ENCODE results near the gene TENT5A. TPM values are rescaled to one million over a fixed set of nuclear protein-coding genes. Genes with fewer than 3 reads are reported as not detected.

TENT5A gene
- total RNA-seq = 8.1 and 8.4 TPM in 2 replicates

GRCh38 chr6:81752084-81752920, at the start of gene TENT5A:
TSS of gene TENT5A (minus strand) at chr6:81752681. CDS start at chr6:81752141, 540 bp downstream.

Measured in epithelial cell of umbilical artery (primary cell).